ENCODE measurements around the gene TYMP.
"Not testable (repeated sequence)": the region's sequence is repeated elsewhere in the genome, so short reads cannot be mapped to it uniquely, and the experiment has no call there.

TYMP gene

DNA sequence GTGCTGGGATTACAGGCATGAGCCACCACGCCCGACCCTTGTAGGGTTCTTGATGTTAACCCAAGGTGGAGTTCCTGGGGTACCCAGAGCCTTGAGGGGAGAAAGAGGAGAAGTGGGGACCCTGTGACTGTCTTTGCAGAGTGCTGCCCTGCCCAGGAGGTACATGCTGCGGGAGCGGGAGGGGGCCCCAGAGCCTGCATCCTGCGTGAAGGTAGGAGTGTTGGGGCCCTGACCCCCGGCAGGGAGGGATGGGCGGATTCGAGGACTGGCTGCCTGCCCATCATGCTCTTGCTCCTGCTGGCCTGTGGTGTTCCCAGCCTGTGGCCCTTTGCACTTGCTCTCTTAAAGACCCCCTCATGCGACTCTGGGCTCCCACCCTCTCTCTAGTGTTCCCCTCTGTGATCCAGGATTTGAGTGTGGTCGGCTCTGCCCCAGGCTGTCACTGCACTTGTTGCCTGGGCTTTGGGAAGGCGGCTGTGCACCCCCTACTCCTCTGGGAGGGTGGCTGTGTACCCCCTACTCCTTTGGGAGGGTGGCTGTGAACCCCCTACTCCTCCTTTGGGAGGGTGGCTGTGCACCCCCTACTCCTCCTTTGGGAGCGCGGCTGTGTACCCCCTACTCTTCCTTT, 8.9 kb downstream of the TYMP start:
- peaks cover 12% of the 10 kb centered on the region for H3K4me1 ChIP-seq (ENCODE audit: insufficient read depth, low read length)
- no peak overlapping the region for H2AFZ ChIP-seq (ENCODE audit: low read depth, low read length)
- no peaks in the 10 kb centered on the region for H3K27me3 ChIP-seq (ENCODE audit: insufficient read depth, low read length)
- peaks cover 68% of the 10 kb centered on the region for H3K36me3 ChIP-seq (ENCODE audit: insufficient read depth, low read length)
- no peaks in the 10 kb centered on the region for H3K9me3 ChIP-seq (ENCODE audit: low read length)
- H3K4me3 ChIP-seq (ENCODE audit: low read length) = no peak overlapping the region

DNA sequence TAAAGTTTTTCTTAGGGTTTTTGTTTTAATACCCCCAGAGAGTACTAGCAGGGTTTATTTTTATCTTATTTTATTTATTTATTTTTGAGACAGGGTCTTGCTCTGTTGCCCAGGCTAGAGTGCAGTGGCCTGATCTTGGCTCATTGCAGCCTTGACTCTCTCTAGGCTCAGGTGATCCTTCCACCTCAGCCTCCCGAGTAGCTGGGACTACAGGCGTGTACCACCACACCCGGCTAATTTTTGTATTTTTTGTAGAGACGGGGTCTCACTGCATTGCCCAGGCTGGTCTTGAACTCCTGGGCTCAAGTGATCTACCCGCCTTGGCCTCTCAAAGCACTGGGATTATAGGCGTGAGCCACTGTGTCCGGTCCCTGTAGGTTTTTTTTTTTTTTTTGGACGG, 9.6 kb downstream of the TYMP start:
- peaks cover 68% of the 10 kb centered on the region for H3K36me3 ChIP-seq (ENCODE audit: insufficient read depth, low read length)
- not testable (repeated sequence) for H2AFZ ChIP-seq (ENCODE audit: low read depth, low read length); H3K27me3 ChIP-seq (ENCODE audit: insufficient read depth, low read length); H3K9me3 ChIP-seq (ENCODE audit: low read length); H3K4me3 ChIP-seq (ENCODE audit: low read length)
- H3K4me1 ChIP-seq (ENCODE audit: insufficient read depth, low read length) = peaks cover 11% of the 10 kb centered on the region

DNA sequence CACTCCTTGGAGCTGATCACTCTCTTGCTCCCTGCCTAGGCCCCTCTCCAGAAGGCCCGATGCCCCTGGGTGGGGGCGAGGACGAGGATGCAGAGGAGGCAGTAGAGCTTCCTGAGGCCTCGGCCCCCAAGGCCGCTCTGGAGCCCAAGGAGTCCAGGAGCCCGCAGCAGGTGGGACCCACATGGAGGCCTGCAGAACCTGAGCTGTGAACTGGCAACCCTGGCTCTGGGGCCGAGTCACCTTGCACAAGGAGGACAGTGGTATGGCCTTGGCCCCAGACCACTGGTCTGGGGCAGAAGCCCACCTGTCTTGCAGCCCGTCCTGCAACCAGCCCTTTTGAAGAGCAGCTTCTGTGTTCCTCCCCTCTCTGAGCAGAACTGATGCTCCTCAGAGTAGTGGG, 10.7 kb downstream of the TYMP start:
- no peak overlapping the region for H3K4me3 ChIP-seq (ENCODE audit: low read length)
- H3K4me1 ChIP-seq (ENCODE audit: insufficient read depth, low read length) = peaks cover under 1% of the 10 kb centered on the region
- no peaks in the 10 kb centered on the region for H3K9me3 ChIP-seq (ENCODE audit: low read length)
- H3K36me3 ChIP-seq (ENCODE audit: insufficient read depth, low read length) = peaks cover 75% of the 10 kb centered on the region
- H3K27me3 ChIP-seq (ENCODE audit: insufficient read depth, low read length) = no peaks in the 10 kb centered on the region
- no peak overlapping the region for H2AFZ ChIP-seq (ENCODE audit: low read depth, low read length)

- H3K4me1 ChIP-seq (ENCODE audit: insufficient read depth, low read length) = no peaks in the 10 kb centered on the region
- H3K9me3 ChIP-seq (ENCODE audit: low read length) = no peaks in the 10 kb centered on the region
- H3K36me3 ChIP-seq (ENCODE audit: insufficient read depth, low read length) = peaks cover 71% of the 10 kb centered on the region
- H2AFZ ChIP-seq (ENCODE audit: low read depth, low read length) = no peak overlapping the region
- no peak overlapping the region for H3K4me3 ChIP-seq (ENCODE audit: low read length)
- no peaks in the 10 kb centered on the region for H3K27me3 ChIP-seq (ENCODE audit: insufficient read depth, low read length)
These were observed 11.2 kb downstream of the TYMP start for GRCh38 chr22:50518606-50519005.

- Histone ChIP-seq H3K27me3 (ENCODE audit: insufficient read depth, low read length) (no peaks in the 10 kb centered on the region), H3K4me1 (ENCODE audit: insufficient read depth, low read length) (no peaks in the 10 kb centered on the region), H3K36me3 (ENCODE audit: insufficient read depth, low read length) (peaks cover 67% of the 10 kb centered on the region), H2AFZ (ENCODE audit: low read depth, low read length) (no peak overlapping the region), H3K9me3 (ENCODE audit: low read length) (no peaks in the 10 kb centered on the region), H3K4me3 (ENCODE audit: low read length) (no peak overlapping the region)
These were observed 12.1 kb downstream of the TYMP start for GRCh38 chr22:50517495-50518260.

DNA sequence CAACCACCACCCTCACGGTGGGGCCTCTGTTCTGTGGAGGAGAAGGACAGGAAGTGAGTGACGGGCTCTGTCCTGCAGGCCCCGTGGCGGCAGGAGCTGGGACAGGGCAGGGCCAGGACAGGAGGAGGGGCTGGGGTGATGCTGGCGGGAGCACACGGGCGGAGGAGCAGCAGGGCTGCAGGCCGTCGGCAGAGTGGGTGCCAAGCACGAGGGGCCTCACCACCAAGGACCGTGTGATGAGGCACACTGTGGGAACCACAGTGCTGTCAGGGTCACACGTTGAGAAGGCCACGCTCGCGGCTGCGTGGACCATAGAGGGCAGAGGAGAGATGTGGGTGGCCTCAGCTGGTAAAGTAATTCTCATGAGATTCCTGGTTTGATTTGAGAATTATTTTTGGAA, 12.9 kb downstream of the TYMP start:
- Histone ChIP-seq H2AFZ (ENCODE audit: low read depth, low read length) (no peak overlapping the region), H3K4me3 (ENCODE audit: low read length) (no peak overlapping the region), H3K27me3 (ENCODE audit: insufficient read depth, low read length) (no peaks in the 10 kb centered on the region), H3K9me3 (ENCODE audit: low read length) (no peaks in the 10 kb centered on the region), H3K36me3 (ENCODE audit: insufficient read depth, low read length) (peaks cover 64% of the 10 kb centered on the region), H3K4me1 (ENCODE audit: insufficient read depth, low read length) (no peaks in the 10 kb centered on the region)

- Histone ChIP-seq H3K36me3 (ENCODE audit: insufficient read depth, low read length) (peaks cover 57% of the 10 kb centered on the region), H3K9me3 (ENCODE audit: low read length) (no peaks in the 10 kb centered on the region), H2AFZ (ENCODE audit: low read depth, low read length) (no peak overlapping the region), H3K4me1 (ENCODE audit: insufficient read depth, low read length) (no peaks in the 10 kb centered on the region), H3K4me3 (ENCODE audit: low read length) (no peak overlapping the region), H3K27me3 (ENCODE audit: insufficient read depth, low read length) (no peaks in the 10 kb centered on the region)
These were observed 13.7 kb downstream of the TYMP start for GRCh38 chr22:50516068-50516467.

DNA sequence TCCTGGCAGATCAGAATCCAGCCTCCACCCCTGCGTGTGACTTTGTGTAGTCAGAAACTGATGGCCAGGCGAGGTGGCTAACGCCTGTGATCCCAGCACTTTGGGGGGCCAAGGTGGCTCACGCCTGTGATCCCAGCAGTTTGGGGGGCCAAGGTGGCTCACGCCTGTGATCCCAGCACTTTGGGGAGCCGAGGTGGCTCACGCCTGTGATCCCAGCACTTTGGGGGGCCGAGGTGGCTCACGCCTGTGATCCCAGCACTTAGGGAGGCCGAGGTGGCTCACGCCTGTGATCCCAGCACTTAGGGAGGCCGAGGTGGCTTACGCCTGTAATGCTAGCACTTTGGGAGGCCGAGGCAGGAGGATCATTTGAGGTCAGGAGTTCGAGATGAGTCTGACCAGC, 16.6 kb downstream of the TYMP start:
- Histone ChIP-seq H3K4me3 (ENCODE audit: low read length) (no peak overlapping the region), H3K36me3 (ENCODE audit: insufficient read depth, low read length) (peaks cover 44% of the 10 kb centered on the region), H3K4me1 (ENCODE audit: insufficient read depth, low read length) (peaks cover 13% of the 10 kb centered on the region), H2AFZ (ENCODE audit: low read depth, low read length) (no peak overlapping the region), H3K27me3 (ENCODE audit: insufficient read depth, low read length) (no peaks in the 10 kb centered on the region), H3K9me3 (ENCODE audit: low read length) (no peaks in the 10 kb centered on the region)

DNA sequence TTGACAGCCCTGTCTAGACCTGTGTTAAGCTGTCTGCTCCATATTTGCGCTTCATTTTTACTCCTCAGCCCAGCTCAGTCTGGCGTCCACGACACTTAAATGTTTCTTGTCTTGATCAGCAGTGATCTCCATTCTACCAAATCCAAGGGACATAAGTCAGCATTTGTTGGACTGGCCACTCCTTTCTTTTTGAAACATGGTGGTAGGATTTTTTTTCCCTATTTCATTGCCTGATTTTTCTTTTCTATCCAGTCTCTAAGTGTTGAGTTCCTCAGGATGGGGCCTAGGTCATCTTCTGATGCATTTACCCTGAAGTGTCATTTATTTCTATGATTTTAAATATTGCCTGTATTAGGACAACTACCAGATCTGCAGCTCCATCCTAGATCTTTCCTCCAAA, 20.9 kb downstream of the TYMP start:
- Histone ChIP-seq H2AFZ (ENCODE audit: low read depth, low read length) (no peak overlapping the region), H3K4me1 (ENCODE audit: insufficient read depth, low read length) (peaks cover 21% of the 10 kb centered on the region), H3K9me3 (ENCODE audit: low read length) (no peaks in the 10 kb centered on the region), H3K4me3 (ENCODE audit: low read length) (peak overlapping the region; percentile 74), H3K36me3 (ENCODE audit: insufficient read depth, low read length) (peaks cover 34% of the 10 kb centered on the region), H3K27me3 (ENCODE audit: insufficient read depth, low read length) (no peaks in the 10 kb centered on the region)

- peak within 1 kb of the TSS; percentile 98 for H3K4me3 ChIP-seq (ENCODE audit: low read length)
- peaks cover 21% of the 10 kb centered on the region for H3K4me1 ChIP-seq (ENCODE audit: insufficient read depth, low read length)
- H3K27me3 ChIP-seq (ENCODE audit: insufficient read depth, low read length) = no peaks in the 10 kb centered on the region
- H3K36me3 ChIP-seq (ENCODE audit: insufficient read depth, low read length) = peaks cover 36% of the 10 kb centered on the region
- peak within 1 kb of the TSS; percentile 6 for H2AFZ ChIP-seq (ENCODE audit: low read depth, low read length)
- H3K9me3 ChIP-seq (ENCODE audit: low read length) = no peaks in the 10 kb centered on the region
These were observed 21.6 kb downstream of the TYMP start, which contains the start of gene NCAPH2 for GRCh38 chr22:50507991-50508884. NCAPH2 (plus strand) TSS chr22:50508224; CDS start chr22:50508338, 114 bp downstream.

- peaks cover 38% of the 10 kb centered on the region for H3K36me3 ChIP-seq (ENCODE audit: insufficient read depth, low read length)
- peaks cover 21% of the 10 kb centered on the region for H3K4me1 ChIP-seq (ENCODE audit: insufficient read depth, low read length)
- no peaks in the 10 kb centered on the region for H3K9me3 ChIP-seq (ENCODE audit: low read length)
- H3K27me3 ChIP-seq (ENCODE audit: insufficient read depth, low read length) = no peaks in the 10 kb centered on the region
- H2AFZ ChIP-seq (ENCODE audit: low read depth, low read length) = peak within 1 kb of the TSS; percentile 6
- H3K4me3 ChIP-seq (ENCODE audit: low read length) = peak within 1 kb of the TSS; percentile 98
These were observed 22.3 kb downstream of the TYMP start, which contains the start of gene LMF2 for GRCh38 chr22:50507421-50507990. LMF2 (minus strand) TSS chr22:50507702; CDS start chr22:50507675, 27 bp downstream.

DNA sequence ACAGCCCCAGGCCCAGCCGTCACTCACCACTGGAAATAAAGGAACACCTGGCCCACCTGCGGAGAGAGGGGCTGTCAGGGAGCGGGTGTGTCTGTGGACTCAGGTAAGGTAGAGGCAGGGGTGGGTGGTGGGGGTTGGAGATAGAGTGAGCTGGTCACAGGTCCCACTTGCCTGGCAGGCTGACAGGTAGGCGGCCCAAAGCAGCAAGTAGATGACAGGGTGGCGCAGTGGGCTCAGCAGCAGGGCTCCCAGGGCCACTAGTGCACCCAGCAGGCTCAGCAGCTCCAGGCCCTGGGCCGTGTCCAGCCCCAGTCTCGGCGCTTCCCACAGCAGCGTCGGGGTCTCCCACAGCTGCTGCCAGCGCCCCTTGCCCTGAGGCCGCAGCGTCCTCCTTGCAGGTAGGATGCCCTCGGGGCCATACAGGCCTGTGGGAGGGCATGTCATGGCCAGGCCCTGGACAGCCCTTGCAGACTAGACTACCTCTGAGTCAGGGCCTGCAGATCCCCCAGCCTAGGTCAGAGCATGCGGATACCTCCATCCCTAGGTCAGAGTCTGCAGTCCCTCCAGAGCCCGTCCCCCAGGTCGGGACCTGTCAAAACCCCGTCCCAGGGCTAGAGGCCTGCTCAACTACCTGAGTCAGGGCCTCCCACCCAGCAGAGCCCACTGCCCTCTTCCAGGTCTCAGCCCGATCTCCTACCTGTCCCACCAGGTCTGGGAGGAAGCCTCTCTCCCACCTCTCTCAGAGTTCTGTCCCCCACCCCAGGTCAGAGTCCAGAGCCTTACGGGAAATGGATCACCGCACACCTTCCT, 23.0 kb downstream of the TYMP start:
- H2AFZ ChIP-seq (ENCODE audit: low read depth, low read length) = peak overlapping the region; percentile 6
- H3K36me3 ChIP-seq (ENCODE audit: insufficient read depth, low read length) = peaks cover 36% of the 10 kb centered on the region
- no peaks in the 10 kb centered on the region for H3K9me3 ChIP-seq (ENCODE audit: low read length)
- no peaks in the 10 kb centered on the region for H3K27me3 ChIP-seq (ENCODE audit: insufficient read depth, low read length)
- peak overlapping the region; percentile 98 for H3K4me3 ChIP-seq (ENCODE audit: low read length)
- peaks cover 21% of the 10 kb centered on the region for H3K4me1 ChIP-seq (ENCODE audit: insufficient read depth, low read length)

All from neuron (in vitro differentiated cells).